H9 (cell line): ENCODE results near the gene SMARCA2. TPM values are rescaled to one million over a fixed set of nuclear protein-coding genes. Genes with fewer than 3 reads are reported as not detected.

Experiments
- DNase-seq: peaks from one replicate; pipeline ENCODE4 v3.0.0-alpha.2; 2017
- H2AFZ ChIP-seq: one replicate; pipeline ENCODE4 v1.6.1; 2013; ENCODE audit warnings: mild to moderate bottlenecking, low read length, control low read depth, moderate library complexity
- H2AK5ac ChIP-seq: 2 replicates; pipeline ENCODE4 v1.6.1; 2013; ENCODE audit warnings: low read length, control low read depth, mixed read lengths; ENCODE audit not compliant: insufficient read length
- H2BK120ac ChIP-seq: one replicate; pipeline ENCODE4 v1.6.1; 2013; ENCODE audit warnings: low read depth, mild to moderate bottlenecking, low read length, control low read depth, inconsistent platforms; ENCODE audit not compliant: poor library complexity, severe bottlenecking
- H2BK12ac ChIP-seq: 2 replicates; pipeline ENCODE4 v1.6.1; 2013; ENCODE audit warnings: low read length, control low read depth, mixed read lengths, low read depth; ENCODE audit not compliant: insufficient read length
- H2BK15ac ChIP-seq: 2 replicates; pipeline ENCODE4 v1.6.1; 2013; ENCODE audit warnings: low read depth, low read length, control low read depth
- H2BK20ac ChIP-seq: one replicate; pipeline ENCODE4 v1.6.1; 2013; ENCODE audit warnings: low read depth, mild to moderate bottlenecking, low read length, control low read depth, inconsistent platforms; ENCODE audit not compliant: poor library complexity, severe bottlenecking
- H2BK5ac ChIP-seq: 2 replicates; pipeline ENCODE4 v1.6.1; 2013; ENCODE audit warnings: low read length, control low read depth, mixed read lengths; ENCODE audit not compliant: insufficient read length
- H3K14ac ChIP-seq: 2 replicates; pipeline ENCODE4 v1.6.1; 2013; ENCODE audit warnings: low read length, control low read depth; ENCODE audit not compliant: insufficient read depth
- H3K18ac ChIP-seq: 2 replicates; pipeline ENCODE4 v1.6.1; 2013; ENCODE audit warnings: low read depth, mild to moderate bottlenecking, mixed read lengths, low read length, control low read depth; ENCODE audit not compliant: insufficient read length
- H3K23ac ChIP-seq: 2 replicates; pipeline ENCODE4 v1.6.1; 2013; ENCODE audit warnings: low read length, control low read depth, mixed read lengths, low read depth; ENCODE audit not compliant: insufficient read length
- H3K23me2 ChIP-seq: 2 replicates; pipeline ENCODE4 v1.6.1; 2013; ENCODE audit warnings: low read depth, mild to moderate bottlenecking, mixed read lengths, low read length, control low read depth; ENCODE audit not compliant: insufficient read length, poor library complexity, severe bottlenecking
- H3K27ac ChIP-seq: 2 replicates; pipeline ENCODE4 v1.5.1; 2013; ENCODE audit warnings: low read length, control low read depth, mixed read lengths, low read depth; ENCODE audit not compliant: insufficient read length
- H3K27me3 ChIP-seq: 2 replicates; pipeline ENCODE4 v1.6.1; 2013; ENCODE audit warnings: low read length, control low read depth, inconsistent platforms; ENCODE audit not compliant: insufficient read depth
- H3K4ac ChIP-seq: 2 replicates; pipeline ENCODE4 v1.6.1; 2013; ENCODE audit warnings: low read depth, mild to moderate bottlenecking, control low read depth, inconsistent platforms, low read length, moderate library complexity
- H3K4me1 ChIP-seq: 2 replicates; pipeline ENCODE4 v1.6.1; 2013; ENCODE audit warnings: low read length, control low read depth, inconsistent platforms; ENCODE audit not compliant: insufficient read depth
- H3K4me2 ChIP-seq: 2 replicates; pipeline ENCODE4 v1.6.1; 2013; ENCODE audit warnings: low read length, control low read depth, mixed read lengths; ENCODE audit not compliant: insufficient read length, insufficient read depth
- H3K56ac ChIP-seq: 2 replicates; pipeline ENCODE4 v1.6.1; 2013; ENCODE audit warnings: low read depth, mild to moderate bottlenecking, mixed read lengths, low read length, control low read depth; ENCODE audit not compliant: insufficient read length
- H3K79me1 ChIP-seq: 2 replicates; pipeline ENCODE4 v1.6.1; 2013; ENCODE audit warnings: low read depth, mild to moderate bottlenecking, moderate library complexity, low read length, control low read depth, inconsistent platforms; ENCODE audit not compliant: insufficient read depth, poor library complexity, severe bottlenecking
- H3K79me2 ChIP-seq: 2 replicates; pipeline ENCODE4 v1.6.1; 2013; ENCODE audit warnings: low read length, control low read depth, inconsistent platforms; ENCODE audit not compliant: insufficient read depth
- H3K9ac ChIP-seq: 2 replicates; pipeline ENCODE4 v1.6.1; 2013; ENCODE audit warnings: low read length, control low read depth, mixed read lengths; ENCODE audit not compliant: insufficient read length; ENCODE audit errors: extremely low read depth
- H3K9me3 ChIP-seq: one replicate; pipeline ENCODE4 v1.6.1; 2013; ENCODE audit warnings: low read depth, low read length, inconsistent platforms; ENCODE audit not compliant: control insufficient read depth
- H3T11ph ChIP-seq: one replicate; pipeline ENCODE4 v1.6.1; 2013; ENCODE audit warnings: mild to moderate bottlenecking, low read length, control low read depth, inconsistent platforms
- H4K20me1 ChIP-seq: one replicate; pipeline ENCODE4 v1.6.1; 2013; ENCODE audit not compliant: control insufficient read depth, insufficient read length, insufficient read depth
- H4K5ac ChIP-seq: 2 replicates; pipeline ENCODE4 v1.6.1; 2013; ENCODE audit warnings: low read depth, mild to moderate bottlenecking, mixed read lengths, low read length, control low read depth; ENCODE audit not compliant: insufficient read length
- H4K8ac ChIP-seq: replicated peaks from 2 replicates; pipeline ENCODE4 v1.6.1; 2013; ENCODE audit warnings: low read length, control low read depth, mixed read lengths, low read depth; ENCODE audit not compliant: insufficient read length
- H4K91ac ChIP-seq: 2 replicates; pipeline ENCODE4 v1.6.1; 2013; ENCODE audit warnings: low read depth, mild to moderate bottlenecking, moderate library complexity, mixed read lengths, low read length, control low read depth; ENCODE audit not compliant: insufficient read length
- H3K27ac Mint-ChIP-seq, 3 experiments: 2 replicates in 2 of 3; 3 replicates in 1 of 3; pipeline ENCODE4 v1.8.0; 2020 to 2021; ENCODE audit warnings: mixed read lengths in 3 of 3, mild to moderate bottlenecking in 1 of 3, moderate library complexity in 1 of 3
- H3K27me3 Mint-ChIP-seq: 2 replicates; pipeline ENCODE4 v1.8.0; 2021; ENCODE audit warnings: low read depth, mild to moderate bottlenecking, moderate library complexity, mixed read lengths
- H3K36me3 Mint-ChIP-seq, 3 experiments: 2 replicates in 2 of 3; 3 replicates in 1 of 3; pipeline ENCODE4 v1.8.0; 2020 to 2021; ENCODE audit warnings: low read depth in 3 of 3, mixed read lengths in 3 of 3; ENCODE audit not compliant: insufficient read depth in 1 of 3
- H3K4me1 Mint-ChIP-seq, 2 experiments: 2 replicates each; pipeline ENCODE4 v1.8.0; 2020; ENCODE audit warnings: mixed read lengths in 2 of 2
- H3K4me3 Mint-ChIP-seq, 2 experiments: 2 replicates in 1 of 2; 3 replicates in 1 of 2; pipeline ENCODE4 v1.8.0; 2020 to 2021; ENCODE audit warnings: mild to moderate bottlenecking in 2 of 2, mixed read lengths in 2 of 2, moderate library complexity in 1 of 2
- H3K9me3 Mint-ChIP-seq, 2 experiments: 2 replicates in 1 of 2; 3 replicates in 1 of 2; pipeline ENCODE4 v1.8.0; 2020; ENCODE audit warnings: mild to moderate bottlenecking in 2 of 2, mixed read lengths in 2 of 2, moderate library complexity in 1 of 2
- CTCF ChIP-seq: fragments of 200-600 bp; sonication (generic); conservative IDR thresholded peaks from 3 replicates; pipeline ENCODE4 v1.8.0; 2021; ENCODE audit warnings: antibody characterized with exemption, mild to moderate bottlenecking
- WGBS: extraction: QIAGEN DNeasy Blood & Tissue Kit; methylation state at CpG from one replicate; pipeline ENCODE4 v1.1.7; 2013; ENCODE audit warnings: missing lambda C conversion rate, low lambda C conversion rate, mixed read lengths; ENCODE audit not compliant: insufficient read length; ENCODE audit errors: extremely low coverage; 5-methylcytosine and 5-hydroxymethylcytosine counted together
- total RNA-seq: library from RNA; stranded (reverse); gene quantifications from 2 replicates; pipeline ENCODE4 v1.2.1, GENCODE V29; 2021

SMARCA2 gene
- total RNA-seq, 1 experiment from 2014 or later, result 15.3 TPM

GRCh38 chr9:2047144-2047671 lies 32.1 kb downstream of the SMARCA2 start:
- Mint-ChIP-seq H3K4me1 (peaks cover 13 to 23% of the 10 kb centered on the region in 2 experiments), H3K27me3 (peaks cover 79% of the 10 kb centered on the region), H3K9me3 (no peaks in the 10 kb centered on the region), H3K4me3 (peak overlapping the region; percentile 55 to 79), H3K27ac (no peak overlapping the region; a peak in 1 of 7 replicates), H3K36me3 (no peaks in the 10 kb centered on the region; a peak in 1 of 7 replicates)
- no peak overlapping the region for H4K91ac ChIP-seq
- H4K5ac ChIP-seq, result no peak overlapping the region
- H3T11ph ChIP-seq, result no peak overlapping the region
- no peak for TF ChIP-seq CTCF
- no peaks in the 10 kb centered on the region; the same call in 1 of the 2 replicates for H3K27me3 ChIP-seq
- WGBS, result no CpG with 5 or more reads among the region's 54 CpGs
- H3K9ac ChIP-seq, result no peak overlapping the region
- no peak overlapping the region for H3K14ac ChIP-seq
- H2BK5ac ChIP-seq, result no peak overlapping the region
- H2BK120ac ChIP-seq, result no peak overlapping the region
- no peak overlapping the region for H3K18ac ChIP-seq
- no peak overlapping the region for H2BK12ac ChIP-seq
- no peaks in the 10 kb centered on the region for H3K79me1 ChIP-seq
- H2AFZ ChIP-seq, result no peak overlapping the region
- no peaks in the 10 kb centered on the region for H3K9me3 ChIP-seq
- no peak overlapping the region for H3K4ac ChIP-seq
- no peak overlapping the region for H3K56ac ChIP-seq
- peak overlapping the region; percentile 42 for H3K4me2 ChIP-seq
- H4K8ac ChIP-seq, result no peak overlapping the region
- H3K4me1 ChIP-seq, result no peaks in the 10 kb centered on the region
- H3K79me2 ChIP-seq, result no peaks in the 10 kb centered on the region
- DNase-seq, result no peak
- H2AK5ac ChIP-seq, result no peak overlapping the region
- no peak overlapping the region for H3K23ac ChIP-seq
- H4K20me1 ChIP-seq, result no peaks in the 10 kb centered on the region
- H3K23me2 ChIP-seq, result peaks cover 7% of the 10 kb centered on the region
- no peak overlapping the region for H2BK15ac ChIP-seq
- no peak overlapping the region for H3K27ac ChIP-seq
- no peak overlapping the region for H2BK20ac ChIP-seq
